HG02798 (cell line): ENCODE measurements around the gene MNT.

Source experiments
- ATAC-seq: cut with Tn5 transposase; IDR thresholded peaks from one replicate; pipeline ENCODE4 v1.9.1; 2021; ENCODE audit warnings: mild to moderate bottlenecking; ENCODE audit not compliant: unreplicated experiment, poor library complexity

Gene MNT

DNA sequence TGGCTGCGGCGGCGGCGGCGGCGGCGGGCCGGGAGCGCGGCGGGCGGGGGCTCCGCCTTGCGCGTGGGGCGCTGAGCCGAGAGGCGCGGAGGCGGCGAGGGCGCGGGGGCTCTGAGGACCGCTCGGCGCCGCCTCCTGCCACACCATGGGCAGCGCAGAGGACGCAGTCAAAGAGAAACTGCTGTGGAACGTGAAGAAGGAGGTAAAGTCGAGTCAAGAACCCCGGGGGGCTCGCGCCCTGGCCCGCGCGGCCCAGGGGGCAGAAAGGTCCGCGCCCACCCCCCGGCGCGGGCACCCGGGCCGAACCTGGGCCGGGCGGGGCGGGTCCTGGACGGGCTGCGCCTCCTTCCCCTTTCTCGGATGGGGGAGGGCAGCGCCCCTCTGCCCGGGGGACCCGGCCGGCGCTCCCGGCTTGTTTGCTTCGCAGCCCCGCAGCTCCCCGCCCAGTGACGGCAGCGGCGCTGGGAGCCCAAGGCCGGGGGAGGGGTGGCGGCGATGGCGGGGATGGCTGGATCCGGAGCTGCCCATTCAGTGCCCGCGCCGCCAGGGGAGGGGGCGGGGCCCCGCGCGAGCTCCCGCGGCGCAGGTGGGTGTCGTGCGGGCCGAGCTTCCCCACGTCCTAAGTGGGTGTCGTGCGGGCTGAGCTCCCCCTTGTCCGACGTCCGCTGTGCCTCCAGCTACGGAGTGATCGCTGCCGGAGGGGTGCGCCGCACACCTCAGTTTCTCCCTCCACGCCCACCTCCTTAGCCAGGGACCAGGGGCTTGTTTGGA lies 63.1 kb downstream of the MNT start:
- peak; percentile 33 for ATAC-seq

DNA sequence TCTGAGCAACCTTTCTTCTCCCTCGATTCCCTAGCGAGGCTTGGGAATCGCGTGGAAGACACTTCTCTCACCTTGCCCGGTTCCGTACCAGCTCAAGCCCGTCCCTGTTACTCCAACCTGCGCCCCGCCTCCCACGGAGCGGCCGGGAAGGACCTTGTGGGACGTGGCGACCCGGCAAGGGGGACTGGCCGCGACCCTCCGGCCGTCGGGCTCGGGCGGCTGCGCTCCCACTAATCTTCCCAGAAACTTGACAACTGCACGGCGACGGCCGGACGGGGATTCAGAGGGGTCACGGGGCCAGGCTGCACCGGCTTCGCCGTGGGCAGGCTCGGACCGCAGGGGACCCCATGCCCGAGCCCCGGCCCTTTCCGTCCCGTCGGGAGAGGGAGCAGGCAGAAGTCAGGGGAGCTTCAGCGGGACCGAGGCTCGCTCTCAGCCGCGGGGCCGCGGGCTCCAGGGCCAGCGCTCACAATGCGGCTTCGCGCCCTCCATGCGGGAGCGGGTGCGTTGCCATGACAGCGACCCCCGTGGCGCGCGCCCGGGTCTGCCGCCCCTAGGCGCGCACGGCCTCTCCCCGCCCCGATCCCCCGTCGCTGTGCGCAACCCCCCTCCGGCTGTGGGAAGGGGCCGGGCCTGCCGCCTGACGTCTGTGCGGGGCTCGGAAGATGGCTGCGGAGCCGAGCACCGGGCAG lies 63.9 kb downstream of the MNT start, which contains the start of gene SGSM2:
Gene SGSM2, plus strand, starts transcription at position 650 of the 692 bp plus-strand sequence. CDS start 188 bp downstream, outside the sequence.
- ATAC-seq = peak; percentile 37

DNA sequence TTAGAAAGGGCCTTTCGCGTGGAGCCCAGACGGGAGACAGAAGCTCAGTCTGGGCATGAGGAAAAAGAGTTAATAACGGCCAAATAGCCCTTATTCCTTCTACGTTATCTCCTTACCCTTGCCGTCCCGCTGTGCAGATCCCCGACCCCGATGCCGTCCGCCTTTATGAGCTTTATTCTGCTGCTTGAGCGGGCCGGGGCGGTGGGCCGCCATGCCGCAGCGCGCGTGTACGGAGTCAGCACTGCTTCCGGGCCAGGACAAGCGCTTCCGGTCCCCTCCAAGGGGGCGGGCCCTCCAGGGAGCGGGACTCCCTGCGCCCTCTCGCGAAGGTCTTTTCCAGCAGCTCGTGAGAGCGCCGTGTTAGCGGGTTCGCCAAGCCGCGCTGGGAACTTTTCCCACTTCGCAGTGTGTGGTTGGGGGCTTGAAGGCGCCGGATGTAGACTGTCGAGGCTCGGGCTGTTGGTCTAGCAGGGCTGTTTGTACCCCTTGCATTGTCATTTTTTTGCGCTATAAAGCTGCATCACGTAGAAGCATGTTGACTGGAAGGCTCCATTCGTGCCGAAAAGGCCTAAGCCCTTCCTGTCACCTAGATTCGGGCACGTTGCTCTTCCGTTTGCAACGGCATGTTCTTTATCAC lies 64.5 kb downstream of the MNT start, which contains the start of gene TSR1:
Gene TSR1, minus strand, starts transcription at position 243 of the 637 bp plus-strand sequence. Its CDS starts 30 bp downstream, at position 213.
- peak; percentile 85 for ATAC-seq

DNA sequence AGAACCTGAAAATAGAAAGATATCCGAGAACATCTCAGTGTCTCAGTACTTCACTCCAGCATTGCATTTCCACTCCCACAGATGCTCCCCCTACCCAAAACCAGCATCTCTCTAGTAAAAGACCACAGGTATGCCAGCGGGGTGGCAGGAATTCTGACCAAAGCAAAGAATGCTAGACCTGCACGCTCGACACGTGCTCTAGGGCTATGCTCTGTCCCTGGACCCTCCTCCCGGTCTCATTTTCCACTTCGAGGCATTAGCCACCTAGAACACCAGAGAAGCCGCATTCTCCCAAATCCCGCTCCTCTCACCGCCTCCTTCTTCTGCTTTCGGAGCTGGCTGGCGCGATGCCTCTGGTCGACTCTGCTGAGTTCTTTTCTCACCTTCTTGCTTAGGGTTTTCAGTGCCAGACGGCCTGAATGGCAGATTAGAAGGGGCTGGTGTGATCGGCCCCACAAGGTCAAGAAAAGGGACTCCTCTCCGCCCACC lies 65.1 kb downstream of the MNT start:
- no peak for ATAC-seq
